Astrocyte of the hippocampus (primary cell): ENCODE measurements around the gene RERE.
A peak's percentile ranks its signal among the peaks of the same experiment; 100 is the strongest.

Experiments
- DNase-seq: peaks from one replicate; pipeline ENCODE4 v3.0.0; 2011; ENCODE audit warnings: low read depth, low spot score

The RERE gene

DNA sequence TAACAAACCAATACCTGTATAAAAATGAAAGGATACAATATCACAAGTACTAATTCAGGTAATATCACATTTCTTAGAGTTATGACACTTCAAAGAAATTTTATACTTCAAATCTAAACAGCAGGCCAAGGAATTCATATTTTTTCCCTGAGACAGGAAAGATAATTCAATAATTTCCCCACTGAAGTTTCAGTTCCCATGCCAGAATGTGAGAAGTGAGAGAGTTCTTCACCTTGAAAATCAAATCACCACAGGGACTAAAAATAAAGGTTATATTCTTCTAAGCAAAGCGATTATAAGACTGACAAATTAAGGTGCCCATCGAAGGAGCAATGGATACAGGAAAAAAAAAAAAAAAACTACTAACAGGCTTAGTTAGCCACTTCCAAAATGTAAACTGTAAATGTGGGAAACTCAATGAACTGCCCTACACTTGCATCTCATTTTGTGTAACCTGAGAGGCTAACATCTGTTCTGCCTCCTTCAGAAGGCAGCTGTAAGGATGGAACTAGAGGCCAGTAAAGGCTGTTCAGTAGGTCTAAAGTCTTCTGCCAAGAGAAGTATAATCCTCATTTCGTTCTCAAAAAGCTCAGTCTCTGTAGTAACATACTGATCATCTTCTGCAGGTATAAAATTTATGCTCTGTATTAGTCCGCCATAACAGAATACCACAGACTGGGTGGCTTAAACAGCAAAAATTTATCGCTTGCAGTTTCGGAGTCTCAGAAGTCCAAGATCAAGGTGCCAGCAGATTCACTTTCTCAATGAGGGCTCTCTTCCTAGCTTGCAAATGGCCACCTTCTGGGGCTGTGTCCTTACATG, 127.8 kb downstream of the RERE start:
- no peak for DNase-seq

GRCh38 chr1:8687538-8687937, 129.9 kb downstream of the RERE start:
- no peak for DNase-seq

DNA sequence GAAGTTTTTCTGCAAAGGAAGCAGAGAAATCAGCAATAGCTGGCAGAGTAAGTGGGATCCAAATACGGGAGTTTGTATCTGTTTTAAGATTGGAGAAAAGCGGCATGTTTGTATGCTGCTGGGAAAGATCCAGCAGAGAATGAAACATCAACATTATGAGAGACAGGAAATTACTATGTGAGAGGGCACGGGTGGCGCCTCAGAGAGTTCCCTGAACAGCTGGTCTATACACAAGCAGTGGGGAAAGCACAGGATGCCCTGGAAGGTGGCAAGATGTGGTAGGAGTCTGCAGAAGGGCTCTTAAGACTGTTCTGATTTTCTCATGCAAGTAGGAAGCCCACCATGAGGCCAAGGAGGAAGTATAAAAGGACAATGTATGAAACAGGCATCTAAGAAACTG, 130.4 kb downstream of the RERE start:
- DNase-seq, result no peak

DNA sequence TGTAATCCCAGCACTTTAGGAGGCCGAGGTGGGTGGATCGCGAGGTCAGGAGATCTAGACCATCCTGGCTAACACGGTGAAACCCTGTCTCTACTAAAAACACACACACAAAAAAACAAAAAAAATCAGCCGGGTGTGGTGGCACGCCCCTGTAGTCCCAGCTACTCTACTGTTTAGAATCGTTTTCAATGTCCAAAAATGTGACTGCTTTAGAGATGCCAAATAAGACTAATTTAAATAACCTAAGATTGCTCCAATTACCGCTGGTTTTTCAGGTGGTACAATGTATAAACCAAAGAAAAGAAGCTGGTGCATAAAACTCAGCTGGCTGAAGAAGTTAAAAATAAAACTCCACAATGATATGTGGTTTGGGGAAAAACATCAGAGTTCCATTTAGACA, 132.0 kb downstream of the RERE start:
- DNase-seq, result no peak

- DNase-seq, result no peak
Measured at GRCh38 chr1:8684590-8684989, 132.8 kb downstream of the RERE start.

GRCh38 chr1:8682573-8682972, 134.9 kb downstream of the RERE start:
- DNase-seq, result no peak

- DNase-seq, result no peak
Measured at GRCh38 chr1:8681911-8682310, 135.5 kb downstream of the RERE start.

- DNase-seq, result no peak
Measured at GRCh38 chr1:8680664-8681650, 136.5 kb downstream of the RERE start.

DNA sequence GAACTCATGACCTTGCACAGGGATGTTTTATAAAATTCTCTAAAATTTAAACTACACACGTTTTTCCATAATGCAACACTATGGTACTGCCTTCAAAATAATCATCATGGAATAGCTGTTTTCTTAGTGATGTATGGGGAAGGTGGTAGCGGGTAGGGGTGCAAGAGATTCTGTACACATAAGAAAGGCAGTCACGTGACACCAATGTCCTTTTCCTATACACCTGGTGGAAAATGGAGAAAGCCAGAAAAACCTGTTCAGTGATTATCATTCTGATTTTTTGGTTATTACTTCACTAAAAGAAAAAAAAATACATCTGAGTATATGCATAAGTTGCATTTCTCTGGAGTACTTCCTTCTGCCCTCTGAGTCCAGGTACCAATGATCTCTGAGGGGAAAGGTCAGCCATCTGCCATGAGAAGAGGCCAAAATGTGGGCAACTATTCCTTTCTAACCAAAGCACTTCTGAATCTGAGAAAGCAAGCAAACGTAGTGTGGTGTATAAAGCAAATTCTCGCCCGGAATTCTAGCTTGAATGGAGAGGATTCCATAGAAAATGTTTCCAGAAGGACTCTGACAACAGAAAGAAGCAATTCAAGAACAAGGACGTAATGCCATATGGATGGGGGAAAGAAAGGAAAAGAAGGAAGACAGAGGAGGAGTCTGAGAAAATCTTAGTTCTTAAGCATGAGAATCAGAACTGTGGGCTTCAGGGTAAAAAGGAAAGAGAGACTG, 137.3 kb downstream of the RERE start:
- no peak for DNase-seq

DNA sequence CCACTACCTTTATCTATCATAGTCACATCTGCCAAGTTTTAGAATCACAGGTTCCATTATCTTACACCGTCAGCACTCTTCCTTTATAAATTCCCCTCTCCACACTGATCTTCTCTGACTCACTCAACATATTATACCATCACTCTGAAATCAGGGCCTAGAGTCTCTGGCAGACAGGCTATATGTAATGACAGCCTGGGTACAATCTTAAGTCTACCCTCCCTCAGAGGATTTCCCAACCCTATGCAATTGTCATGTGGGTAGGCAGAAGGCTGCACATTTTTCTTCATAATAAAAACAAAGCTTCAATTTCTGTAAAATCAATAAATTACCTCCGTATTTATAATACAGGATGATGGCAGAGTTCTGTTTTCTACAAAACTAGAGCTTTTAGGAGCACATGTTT, 138.0 kb downstream of the RERE start:
- no peak for DNase-seq

GRCh38 chr1:8678673-8679394, 138.6 kb downstream of the RERE start:
- DNase-seq, result no peak

DNA sequence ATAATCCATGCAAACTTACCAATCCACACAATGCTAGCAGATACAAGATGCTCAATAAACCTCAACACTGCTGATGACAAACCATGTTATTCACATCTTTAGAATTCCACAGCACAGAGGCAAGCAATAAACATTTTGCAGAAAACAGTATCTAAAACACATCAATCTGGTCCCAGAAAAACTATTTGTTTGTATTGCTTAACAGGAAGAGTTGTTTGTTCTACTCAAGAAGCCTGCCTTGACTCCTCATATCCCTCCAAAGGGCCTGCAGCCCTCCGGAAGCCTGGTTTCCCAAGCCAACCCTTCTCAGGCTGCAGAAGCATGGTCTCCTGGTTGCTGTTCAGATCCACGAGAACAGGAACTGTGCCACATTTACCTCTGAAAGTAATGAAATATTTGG, 139.7 kb downstream of the RERE start:
- DNase-seq, result no peak

DNA sequence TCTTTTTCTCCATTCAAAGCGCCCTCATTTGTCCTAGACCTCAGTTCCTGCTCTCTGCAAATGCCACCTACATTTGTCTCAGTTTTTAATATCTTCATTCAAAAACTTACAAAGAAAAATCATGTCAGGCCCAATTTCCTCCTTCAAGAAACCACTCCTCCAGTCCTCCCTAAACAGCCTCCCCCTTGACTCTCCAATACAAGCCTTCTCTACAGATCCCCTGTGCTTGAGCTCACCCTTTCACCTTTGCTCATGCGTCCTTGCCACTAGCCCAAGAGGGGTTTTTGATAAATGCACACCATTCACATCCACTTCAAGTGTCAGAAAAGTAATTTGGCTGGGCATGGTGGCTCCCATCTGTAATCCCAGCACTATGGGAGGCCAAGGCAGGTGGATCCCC, 140.6 kb downstream of the RERE start:
- no peak for DNase-seq

GRCh38 chr1:8676072-8676471, 141.4 kb downstream of the RERE start:
- no peak for DNase-seq

GRCh38 chr1:8674912-8675311, 142.5 kb downstream of the RERE start:
- DNase-seq, result no peak

- no peak for DNase-seq
Measured at GRCh38 chr1:8674481-8674880, 143.0 kb downstream of the RERE start.

- DNase-seq, result peak; percentile 73
Measured at GRCh38 chr1:8671306-8671917, 146.0 kb downstream of the RERE start.

- peak; percentile 51 for DNase-seq
Measured at GRCh38 chr1:8670371-8670818, 147.0 kb downstream of the RERE start.

DNA sequence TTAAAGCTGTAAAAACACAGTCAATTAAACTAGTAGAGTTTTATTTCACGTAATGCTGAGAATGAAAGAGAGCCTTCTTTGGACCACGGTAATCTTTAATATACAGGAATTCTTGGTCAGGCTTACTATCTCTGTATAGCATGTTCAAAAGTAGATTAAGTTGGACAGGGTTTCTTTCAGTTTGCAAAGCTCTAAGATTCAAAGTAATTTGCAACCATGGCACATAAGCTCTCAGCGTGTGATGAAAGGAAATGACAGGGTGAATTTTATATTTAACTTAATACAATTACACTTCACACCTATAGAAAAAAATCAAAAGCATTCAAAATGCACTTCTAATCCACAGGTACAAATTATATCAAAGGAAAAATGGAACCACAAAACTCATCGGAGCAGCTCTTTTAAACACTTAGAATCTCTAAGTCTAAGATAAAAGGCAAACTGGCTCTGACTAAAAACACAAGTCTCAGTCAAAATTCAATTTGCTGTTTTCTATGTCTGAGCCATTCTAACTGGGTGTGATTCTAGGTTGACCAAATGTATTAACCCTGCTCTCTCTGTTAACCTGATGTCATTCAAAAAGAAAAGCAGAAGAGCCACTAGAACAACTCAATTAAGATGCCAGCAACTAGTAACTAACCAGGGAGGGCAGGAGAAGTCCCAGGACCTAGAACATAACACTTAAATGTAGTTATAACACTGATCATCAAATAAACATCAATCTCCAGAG, 147.7 kb downstream of the RERE start:
- no peak for DNase-seq
